AG09309 (cell line): ENCODE results near the gene ENO3.
"Not testable (repeated sequence)": the region's sequence is repeated elsewhere in the genome, so short reads cannot be mapped to it uniquely, and the experiment has no call there.

Source experiments
- DNase-seq: peaks from one replicate; pipeline ENCODE4 v3.0.0-alpha.2; 2010; ENCODE audit warnings: low read depth
- H3K4me3 ChIP-seq: 2 replicates; pipeline ENCODE4 v1.5.1; 2011; ENCODE audit warnings: mild to moderate bottlenecking, low read depth, low read length, moderate library complexity; ENCODE audit not compliant: control insufficient read depth
- CTCF ChIP-seq: IDR thresholded peaks from 2 replicates; pipeline ENCODE4 v1.5.1; 2011; ENCODE audit warnings: mild to moderate bottlenecking, low read depth, low read length, inconsistent platforms; ENCODE audit not compliant: insufficient read depth, control insufficient read depth; ENCODE audit errors: missing control alignments

Gene ENO3

GRCh38 chr17:4908711-4909496 lies 42.0 kb upstream of the ENO3 start:
- no peak overlapping the region for H3K4me3 ChIP-seq
- peak; percentile 87 for TF ChIP-seq CTCF
- DNase-seq: peak; percentile 85

- no peak overlapping the region for H3K4me3 ChIP-seq
- no peak for TF ChIP-seq CTCF
- no peak for DNase-seq
These were observed 36.9 kb upstream of the ENO3 start for GRCh38 chr17:4913994-4914393.

- not testable (repeated sequence) for H3K4me3 ChIP-seq
These were observed 36.4 kb upstream of the ENO3 start for GRCh38 chr17:4914551-4914950.

GRCh38 chr17:4919511-4920047 lies 31.3 kb upstream of the ENO3 start:
- no peak overlapping the region for H3K4me3 ChIP-seq
- no peak for DNase-seq
- no peak for TF ChIP-seq CTCF

More at GRCh38 chr17:4914551-4914950, 36.4 kb upstream of the ENO3 start:
- DNase-seq: not testable (repeated sequence)

GRCh38 chr17:4920351-4921048 lies 30.4 kb upstream of the ENO3 start:
- TF ChIP-seq CTCF: no peak
- H3K4me3 ChIP-seq: no peak overlapping the region
- no peak for DNase-seq

- TF ChIP-seq CTCF: no peak
- DNase-seq: no peak
- no peak overlapping the region for H3K4me3 ChIP-seq
These were observed 29.6 kb upstream of the ENO3 start for GRCh38 chr17:4921320-4921719.

- not testable (repeated sequence) for H3K4me3 ChIP-seq, DNase-seq
These were observed 24.2 kb upstream of the ENO3 start for GRCh38 chr17:4926577-4927335.
